Memory B cell (primary cell): Measurements from ENCODE around the gene AGBL4.
A peak's percentile ranks its signal among the peaks of the same experiment; 100 is the strongest.

ENCODE experiments used
- ATAC-seq: fragments of 150-1000 bp; cut with Tn5 transposase; 2 replicates; pipeline ENCODE4 v1.10.0; 2021; ENCODE audit warnings: low read depth, mild to moderate bottlenecking, moderate library complexity
- DNase-seq, 2 donors: peaks; one replicate each; pipeline ENCODE4 v3.0.0; 2022; ENCODE audit warnings: low spot score in 2 of 2
- H3K27ac Mint-ChIP-seq: one replicate; pipeline ENCODE4 v1.8.0; 2022; ENCODE audit warnings: mild to moderate bottlenecking, moderate library complexity, mixed read lengths
- H3K27me3 Mint-ChIP-seq: one replicate; pipeline ENCODE4 v1.8.0; 2022; ENCODE audit warnings: mixed read lengths
- H3K36me3 Mint-ChIP-seq: one replicate; pipeline ENCODE4 v1.8.0; 2022; ENCODE audit warnings: mild to moderate bottlenecking, mixed read lengths
- H3K4me1 Mint-ChIP-seq: one replicate; pipeline ENCODE4 v1.8.0; 2022; ENCODE audit warnings: mixed read lengths
- H3K4me3 Mint-ChIP-seq: one replicate; pipeline ENCODE4 v1.8.0; 2022; ENCODE audit warnings: mild to moderate bottlenecking, moderate library complexity, mixed read lengths
- H3K9me3 Mint-ChIP-seq: one replicate; pipeline ENCODE4 v1.8.0; 2022; ENCODE audit warnings: mixed read lengths

Gene AGBL4

DNA sequence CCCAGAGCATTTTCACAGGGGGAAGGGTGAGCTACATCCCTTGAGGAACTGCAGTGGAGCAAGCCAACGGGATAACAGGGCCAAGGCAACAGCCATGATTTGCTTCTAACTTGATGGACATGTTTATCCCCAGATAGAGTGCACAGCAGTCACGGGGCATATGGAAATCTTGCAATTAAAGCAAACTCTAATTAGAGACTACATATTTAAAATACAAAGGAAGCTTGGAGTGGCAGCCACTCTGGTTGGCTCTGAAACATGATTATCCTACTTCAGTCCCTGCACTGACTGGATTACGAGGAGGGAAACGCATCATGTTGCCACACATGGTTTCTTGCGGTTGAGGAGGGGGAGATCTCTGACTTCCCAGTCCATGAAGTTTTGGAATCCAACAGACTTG lies 1307.8 kb downstream of the AGBL4 start:
- Mint-ChIP-seq H3K27ac (no peak overlapping the region), H3K4me3 (no peak overlapping the region), H3K36me3 (no peaks in the 10 kb centered on the region), H3K9me3 (no peaks in the 10 kb centered on the region), H3K4me1 (no peaks in the 10 kb centered on the region), H3K27me3 (no peaks in the 10 kb centered on the region)
- no peak for ATAC-seq
- no peak for DNase-seq

DNA sequence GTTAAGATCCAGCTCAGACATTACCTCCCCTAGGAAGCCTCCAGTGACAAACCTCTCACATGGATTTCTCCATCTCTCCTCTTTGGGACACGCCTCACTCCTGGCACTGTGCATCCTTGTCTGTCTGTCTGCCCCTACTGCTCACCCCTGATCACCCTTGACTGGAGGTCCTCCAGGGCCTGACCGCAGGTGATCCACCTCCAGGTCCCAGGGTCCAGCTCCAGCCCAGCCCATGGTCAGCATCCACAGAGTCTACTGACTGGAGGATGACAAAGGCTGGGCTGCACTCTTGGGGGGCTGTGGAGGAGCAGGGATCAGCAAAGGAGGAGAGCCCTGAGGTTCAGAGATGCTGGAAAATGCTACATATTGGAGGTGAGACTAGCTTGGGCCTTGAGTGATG lies 1312.8 kb downstream of the AGBL4 start:
- ATAC-seq (no peak), DNase-seq (no peak)
- Mint-ChIP-seq H3K27me3 (no peaks in the 10 kb centered on the region), H3K9me3 (no peaks in the 10 kb centered on the region), H3K4me3 (no peak overlapping the region), H3K27ac (no peak overlapping the region), H3K4me1 (no peaks in the 10 kb centered on the region), H3K36me3 (no peaks in the 10 kb centered on the region)

DNA sequence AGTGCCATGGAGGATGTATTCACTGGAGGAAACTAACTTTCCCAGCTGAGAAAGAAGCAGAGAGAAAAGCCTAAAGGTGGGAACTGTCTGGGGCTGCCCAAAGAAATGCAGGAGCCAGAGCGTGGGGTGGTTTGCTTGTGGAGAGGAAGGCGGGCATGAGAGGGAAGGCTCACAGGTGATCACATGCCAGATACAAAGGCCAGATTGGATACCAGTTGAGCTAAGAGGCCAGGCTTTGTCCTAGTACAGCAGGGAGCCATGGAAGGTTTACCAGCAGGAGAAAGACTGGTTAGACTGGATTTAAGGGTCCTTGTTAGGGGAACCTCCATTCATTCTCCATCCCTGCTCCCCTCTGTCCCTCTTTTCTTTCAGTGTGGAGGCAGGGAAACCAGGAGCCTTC lies 1313.4 kb downstream of the AGBL4 start:
- DNase-seq (no peak), ATAC-seq (no peak)
- no peaks in the 10 kb centered on the region for H3K27me3 Mint-ChIP-seq
- H3K27ac Mint-ChIP-seq: no peak overlapping the region
- no peaks in the 10 kb centered on the region for H3K9me3 Mint-ChIP-seq
- no peaks in the 10 kb centered on the region for H3K36me3 Mint-ChIP-seq
- no peaks in the 10 kb centered on the region for H3K4me1 Mint-ChIP-seq
- H3K4me3 Mint-ChIP-seq: no peak overlapping the region

DNA sequence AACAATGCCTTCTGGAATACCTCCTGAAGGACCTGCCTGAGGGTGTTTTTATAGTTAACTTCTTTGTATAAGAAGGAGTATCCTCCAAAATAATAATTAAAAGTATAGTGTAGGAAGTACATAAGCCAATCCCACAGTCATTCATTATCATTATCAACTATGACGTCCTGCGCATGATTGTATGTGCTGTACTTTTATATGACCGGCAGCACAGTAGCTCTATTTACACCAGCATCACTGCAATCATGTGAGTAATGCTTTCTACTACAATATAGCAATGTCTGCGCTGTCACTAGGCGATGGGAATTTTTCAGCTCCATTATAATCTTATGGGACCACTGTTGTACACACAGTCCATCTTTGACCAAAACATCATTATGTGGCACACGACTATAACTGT lies 1319.0 kb downstream of the AGBL4 start:
- Mint-ChIP-seq H3K9me3 (no peaks in the 10 kb centered on the region), H3K27me3 (peaks cover 6% of the 10 kb centered on the region), H3K4me3 (no peak overlapping the region), H3K36me3 (no peaks in the 10 kb centered on the region), H3K4me1 (peaks cover 2% of the 10 kb centered on the region), H3K27ac (no peak overlapping the region)
- DNase-seq (no peak), ATAC-seq (no peak)

DNA sequence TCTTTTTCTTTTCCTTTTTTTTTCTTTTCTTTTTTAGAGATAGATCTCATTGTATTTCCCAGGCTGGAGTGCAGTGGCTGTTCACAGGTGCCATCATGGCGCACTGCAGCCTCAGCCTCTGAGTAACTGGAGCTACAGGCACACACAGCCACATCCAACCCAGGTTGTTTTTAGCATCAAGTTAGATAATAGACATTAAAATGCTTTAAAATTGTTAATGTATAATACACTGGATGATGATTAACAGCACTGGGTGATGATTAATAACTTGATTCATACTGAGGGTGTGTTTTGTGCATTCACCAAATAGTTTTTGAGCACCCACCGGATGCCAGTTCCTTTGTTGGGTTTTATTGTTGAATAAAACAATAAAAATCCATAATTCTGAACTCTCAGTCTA lies 1322.3 kb downstream of the AGBL4 start:
- Mint-ChIP-seq H3K27me3 (peaks cover 8% of the 10 kb centered on the region), H3K27ac (no peak overlapping the region), H3K4me1 (peaks cover 2% of the 10 kb centered on the region), H3K36me3 (no peaks in the 10 kb centered on the region), H3K9me3 (no peaks in the 10 kb centered on the region), H3K4me3 (no peak overlapping the region)
- DNase-seq: no peak
- no peak for ATAC-seq

DNA sequence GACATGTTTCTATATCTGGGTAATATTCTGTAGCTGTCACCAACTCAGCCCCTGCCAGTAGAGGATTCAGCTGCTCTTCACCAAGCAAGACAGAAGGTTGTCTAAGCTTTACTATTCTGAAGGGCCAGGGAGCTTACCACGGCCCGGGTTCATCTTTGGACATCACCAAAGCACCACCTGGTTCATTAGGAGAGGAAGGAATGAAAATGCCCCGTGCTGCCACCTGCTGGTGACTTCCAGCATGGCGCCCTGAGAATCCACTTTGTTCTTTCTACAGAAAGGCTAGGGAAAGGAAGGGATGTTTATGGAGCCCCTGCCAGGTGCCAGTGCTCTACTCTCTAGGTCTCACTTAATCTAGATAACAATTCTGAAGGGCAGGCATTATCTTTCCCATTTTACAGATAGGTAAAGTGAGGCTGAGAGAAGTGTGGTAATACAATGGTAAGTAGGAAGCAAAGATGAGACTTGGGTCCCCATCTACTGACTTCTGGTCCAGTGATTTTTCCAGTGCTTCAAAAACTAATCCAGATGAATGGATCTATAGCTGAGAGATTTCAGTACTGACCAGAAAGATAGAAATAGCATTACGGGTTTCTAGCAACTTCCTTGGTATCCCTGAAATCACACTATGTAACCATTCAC lies 1326.6 kb downstream of the AGBL4 start:
- Mint-ChIP-seq H3K4me1 (peaks cover 2% of the 10 kb centered on the region), H3K4me3 (no peak overlapping the region), H3K27ac (no peak overlapping the region), H3K36me3 (no peaks in the 10 kb centered on the region), H3K27me3 (peaks cover 11% of the 10 kb centered on the region), H3K9me3 (no peaks in the 10 kb centered on the region)
- ATAC-seq (peak; percentile 27), DNase-seq (peak; percentile 42 to 70)

DNA sequence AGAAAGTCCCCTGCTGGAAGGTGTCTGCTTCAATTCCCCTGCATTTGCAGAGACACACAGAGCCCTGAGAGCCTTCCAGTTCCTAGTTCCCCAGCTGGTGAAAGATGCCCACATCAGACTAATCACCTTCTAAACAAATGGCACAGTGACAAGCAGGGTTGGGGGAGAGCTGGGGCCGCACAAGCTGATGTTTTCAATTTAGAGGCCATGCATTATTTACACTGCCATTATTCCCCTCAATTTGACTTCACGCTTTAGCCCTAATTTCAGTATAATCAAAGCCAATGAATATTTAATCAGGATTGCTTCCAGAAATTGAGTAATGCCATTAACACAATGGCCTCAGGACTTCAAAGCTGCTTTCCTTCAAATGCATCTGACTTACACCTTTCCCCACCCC lies 1328.6 kb downstream of the AGBL4 start:
- no peaks in the 10 kb centered on the region for H3K4me1 Mint-ChIP-seq
- no peak overlapping the region for H3K4me3 Mint-ChIP-seq
- no peaks in the 10 kb centered on the region for H3K36me3 Mint-ChIP-seq
- H3K27me3 Mint-ChIP-seq: peaks cover 6% of the 10 kb centered on the region
- no peaks in the 10 kb centered on the region for H3K9me3 Mint-ChIP-seq
- DNase-seq (no peak), ATAC-seq (no peak)
- no peak overlapping the region for H3K27ac Mint-ChIP-seq

DNA sequence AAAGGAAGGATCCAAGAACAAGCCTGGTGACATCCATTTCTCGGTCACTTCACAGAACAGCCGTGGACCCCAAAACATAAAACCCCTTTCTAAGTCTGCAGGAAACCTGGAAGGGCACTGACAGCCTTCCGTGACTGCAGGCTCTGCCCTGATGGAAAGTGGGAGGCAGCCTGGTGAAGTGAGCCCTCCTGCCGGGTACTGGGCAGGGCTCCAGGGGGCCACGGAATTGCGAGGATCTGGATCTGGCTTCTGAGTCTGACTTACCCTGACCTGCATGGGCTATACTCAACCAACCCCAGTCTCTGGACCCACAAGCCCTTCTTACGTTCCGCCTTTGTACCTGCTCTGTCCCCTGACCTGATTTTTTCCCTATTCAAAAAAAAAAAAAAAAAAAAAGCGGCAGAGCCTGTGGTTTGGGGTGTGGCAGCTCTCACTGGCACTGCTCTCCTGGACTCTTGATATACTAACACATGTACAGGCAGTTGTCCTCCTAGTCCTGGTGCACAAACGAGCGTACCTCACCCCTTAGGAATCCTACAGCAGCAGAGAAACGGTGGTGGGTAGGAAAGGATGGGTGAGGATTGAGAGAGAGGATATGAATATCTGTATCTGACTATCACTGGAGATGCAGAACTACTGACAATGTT lies 1330.0 kb downstream of the AGBL4 start:
- no peaks in the 10 kb centered on the region for H3K9me3 Mint-ChIP-seq
- H3K4me1 Mint-ChIP-seq: no peaks in the 10 kb centered on the region
- no peak overlapping the region for H3K4me3 Mint-ChIP-seq
- H3K27me3 Mint-ChIP-seq: peaks cover 5% of the 10 kb centered on the region
- ATAC-seq (no peak), DNase-seq (no peak)
- H3K27ac Mint-ChIP-seq: no peak overlapping the region
- H3K36me3 Mint-ChIP-seq: no peaks in the 10 kb centered on the region

DNA sequence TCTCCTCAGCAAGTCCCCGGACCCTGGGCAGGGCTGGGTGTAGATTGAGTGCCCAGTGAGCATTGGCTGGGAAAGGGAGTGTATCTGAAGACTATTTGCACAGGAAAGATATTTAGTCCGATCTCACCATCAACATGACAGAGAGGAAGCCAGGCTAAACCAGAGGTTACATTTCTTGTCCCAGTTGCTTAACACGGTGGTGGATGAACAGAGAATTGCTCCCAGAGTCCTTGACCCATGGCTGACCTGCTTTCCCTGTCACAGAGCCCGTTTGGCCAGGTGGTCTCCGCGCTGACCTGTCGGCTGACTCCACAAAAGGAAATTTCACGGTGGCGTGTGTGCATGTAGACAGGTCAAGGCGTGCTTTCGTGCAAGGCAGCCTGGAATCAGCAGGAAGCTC lies 1330.6 kb downstream of the AGBL4 start:
- Mint-ChIP-seq H3K4me3 (no peak overlapping the region), H3K27me3 (peaks cover 5% of the 10 kb centered on the region), H3K4me1 (peaks cover 3% of the 10 kb centered on the region), H3K36me3 (no peaks in the 10 kb centered on the region), H3K9me3 (no peaks in the 10 kb centered on the region), H3K27ac (no peak overlapping the region)
- no peak for DNase-seq
- ATAC-seq: no peak

DNA sequence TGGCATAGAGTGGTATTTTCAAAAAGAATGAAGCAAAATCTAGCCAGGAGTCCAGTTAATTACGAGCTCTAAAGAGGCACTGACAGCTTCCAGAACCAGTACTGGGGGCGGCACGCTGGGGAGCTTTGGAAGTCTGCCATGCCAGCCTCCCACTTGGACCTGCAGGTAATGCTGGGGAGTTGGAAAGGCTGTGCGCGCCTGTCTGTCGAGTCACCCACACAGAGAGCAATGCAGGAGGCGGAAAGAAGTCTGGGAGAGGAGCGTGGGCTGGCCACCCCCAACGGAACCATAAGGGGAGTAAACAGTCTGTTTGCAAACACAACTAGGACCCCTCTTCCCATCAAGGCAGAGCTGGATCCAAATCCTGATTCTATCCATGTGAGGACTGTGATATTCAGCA lies 1331.5 kb downstream of the AGBL4 start:
- peaks cover 3% of the 10 kb centered on the region for H3K27me3 Mint-ChIP-seq
- no peaks in the 10 kb centered on the region for H3K9me3 Mint-ChIP-seq
- DNase-seq (no peak), ATAC-seq (no peak)
- no peaks in the 10 kb centered on the region for H3K36me3 Mint-ChIP-seq
- H3K4me3 Mint-ChIP-seq: no peak overlapping the region
- no peak overlapping the region for H3K27ac Mint-ChIP-seq
- peaks cover 3% of the 10 kb centered on the region for H3K4me1 Mint-ChIP-seq

DNA sequence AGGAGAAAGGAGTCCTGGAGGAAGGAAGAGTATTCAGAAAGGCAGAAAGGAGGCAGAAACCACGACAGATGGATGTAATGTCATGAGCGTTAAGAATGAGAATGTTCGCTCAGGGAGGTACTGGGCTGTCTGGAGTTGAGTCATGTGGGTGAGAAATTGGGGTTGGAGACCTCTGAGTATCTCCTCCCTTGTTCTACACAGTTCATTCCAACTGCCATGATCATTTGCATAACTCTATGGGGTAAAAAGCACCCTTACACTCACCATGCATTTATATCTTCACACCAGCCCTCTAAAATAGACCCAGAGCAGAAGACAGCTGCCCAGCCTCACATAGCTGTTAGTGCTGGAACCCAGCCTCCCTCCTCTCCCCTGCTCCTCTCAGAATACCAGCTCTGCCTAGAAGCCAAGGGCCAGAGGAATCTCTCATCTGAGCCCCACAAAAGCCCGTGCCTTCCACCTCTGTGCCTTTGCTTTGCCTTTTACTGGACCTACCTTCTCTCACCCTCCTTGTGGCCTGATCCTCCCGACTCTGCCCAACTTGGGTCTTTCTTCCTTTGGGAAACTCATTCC lies 1332.2 kb downstream of the AGBL4 start:
- Mint-ChIP-seq H3K4me1 (peaks cover 3% of the 10 kb centered on the region), H3K27ac (no peak overlapping the region), H3K4me3 (no peak overlapping the region), H3K9me3 (no peaks in the 10 kb centered on the region), H3K36me3 (no peaks in the 10 kb centered on the region), H3K27me3 (peaks cover 3% of the 10 kb centered on the region)
- no peak for DNase-seq
- ATAC-seq: no peak

DNA sequence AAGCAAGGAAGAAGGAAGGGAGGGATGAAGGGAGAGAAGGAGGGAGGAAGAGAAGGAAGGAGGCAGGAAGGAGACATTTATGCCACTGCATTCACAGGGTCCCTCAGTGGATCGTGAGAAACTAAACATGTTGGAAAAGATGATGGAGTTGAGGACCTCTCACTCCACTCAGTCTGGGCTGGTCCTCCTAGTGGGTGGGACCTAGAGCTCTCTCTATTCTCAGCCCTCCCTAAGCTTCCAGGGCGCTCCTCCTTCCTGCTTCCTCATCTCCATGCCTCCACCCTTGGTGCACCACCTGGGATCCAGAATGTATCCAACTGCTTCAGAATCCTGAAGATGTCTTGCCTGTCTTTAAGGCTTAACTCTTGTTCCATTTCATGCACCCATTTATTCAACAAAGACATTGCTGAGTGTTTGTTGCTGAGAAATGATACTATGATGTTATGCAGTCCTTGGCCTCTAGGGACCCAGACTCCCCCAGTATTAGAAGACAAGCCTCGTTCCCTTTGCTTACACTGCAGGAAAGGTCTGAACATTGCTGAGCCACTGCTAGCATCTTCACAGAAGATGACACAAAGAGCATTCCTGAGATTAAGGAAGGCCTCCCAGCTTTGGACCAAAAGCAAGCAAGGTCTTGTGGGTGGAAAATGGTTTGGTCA lies 1335.5 kb downstream of the AGBL4 start:
- Mint-ChIP-seq H3K27me3 (peaks cover 3% of the 10 kb centered on the region), H3K4me3 (no peak overlapping the region), H3K4me1 (peaks cover 3% of the 10 kb centered on the region), H3K9me3 (no peaks in the 10 kb centered on the region), H3K36me3 (no peaks in the 10 kb centered on the region), H3K27ac (no peak overlapping the region)
- DNase-seq: no peak
- peak; percentile 55 for ATAC-seq

DNA sequence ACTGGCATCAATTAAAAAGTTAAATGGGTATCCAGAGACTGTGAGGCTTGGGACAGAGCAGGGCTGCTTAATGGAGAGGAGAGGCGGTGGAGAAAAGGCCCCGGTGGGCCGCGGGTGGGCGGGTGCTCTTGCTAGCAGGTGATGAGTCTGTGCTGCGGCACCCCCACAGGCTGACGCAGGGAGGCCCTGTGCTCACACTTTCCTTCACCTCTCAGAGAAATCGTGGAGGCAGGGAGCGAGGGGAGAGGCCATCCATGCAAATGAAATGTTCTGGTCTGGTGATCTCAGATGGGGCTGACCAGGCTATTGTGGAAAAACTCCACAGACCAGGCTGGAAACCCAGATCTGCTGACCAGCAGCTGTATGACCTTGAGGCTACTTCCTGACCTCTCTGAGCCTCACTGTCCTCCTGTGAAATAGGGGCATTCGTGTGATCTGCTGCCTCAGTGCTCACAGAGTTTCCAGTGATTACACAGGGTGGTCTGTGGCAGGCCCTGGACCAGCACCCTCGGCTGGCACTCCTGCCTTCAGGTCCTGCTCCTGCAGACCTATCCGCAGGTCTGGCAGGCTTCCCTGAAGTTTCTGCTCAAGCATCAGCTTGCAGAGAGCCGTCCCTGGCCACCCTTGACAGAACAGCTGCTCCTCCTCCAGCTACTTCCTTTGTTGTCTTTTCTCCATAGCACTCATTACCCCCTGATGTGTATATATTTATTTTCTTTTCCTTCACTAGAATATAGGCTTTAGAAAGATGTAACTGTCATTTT lies 1336.3 kb downstream of the AGBL4 start:
- Mint-ChIP-seq H3K9me3 (no peaks in the 10 kb centered on the region), H3K4me3 (no peak overlapping the region), H3K27me3 (no peaks in the 10 kb centered on the region), H3K27ac (no peak overlapping the region), H3K36me3 (no peaks in the 10 kb centered on the region), H3K4me1 (peaks cover 3% of the 10 kb centered on the region)
- no peak for ATAC-seq
- no peak for DNase-seq

DNA sequence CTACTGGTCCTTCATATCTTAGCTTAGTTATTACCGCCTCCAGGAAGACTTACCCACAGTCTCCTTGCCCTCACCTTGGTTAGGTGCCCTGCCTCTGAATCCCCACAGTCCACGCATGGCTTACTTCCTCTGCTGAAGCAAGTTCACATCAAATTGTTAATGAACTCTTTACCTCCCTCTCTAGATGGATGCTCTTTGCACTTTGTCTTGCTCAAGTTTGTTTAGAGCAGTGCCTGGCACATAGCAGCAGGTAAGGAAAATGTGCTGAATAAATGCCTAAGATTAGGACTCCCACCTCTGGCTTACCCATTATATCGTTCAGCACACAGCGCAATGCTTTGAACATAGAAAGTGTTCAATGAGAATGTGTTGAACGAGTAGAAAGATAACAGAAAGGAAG lies 1337.6 kb downstream of the AGBL4 start:
- Mint-ChIP-seq H3K4me3 (no peak overlapping the region), H3K36me3 (no peaks in the 10 kb centered on the region), H3K9me3 (no peaks in the 10 kb centered on the region), H3K27me3 (no peaks in the 10 kb centered on the region), H3K27ac (no peak overlapping the region), H3K4me1 (peaks cover 3% of the 10 kb centered on the region)
- ATAC-seq (no peak), DNase-seq (no peak)
